NCI-H2227 treated with DMSO at 0.1 percent for 48 hours (cell line): ENCODE measurements around the gene VSTM2L.

ENCODE experiments used
- DNase-seq: peaks from one replicate; lab custom pipeline; 2025; lab: John Stamatoyannopoulos, UW

VSTM2L gene

GRCh38 chr20:37878835-37879599, 23.9 kb upstream of the VSTM2L start:
- peak; percentile 12 for DNase-seq

- DNase-seq = no peak
Measured at GRCh38 chr20:37879843-37880242, 23.1 kb upstream of the VSTM2L start.

GRCh38 chr20:37880726-37881591, 22.0 kb upstream of the VSTM2L start:
- peak; percentile 14 for DNase-seq

- no peak for DNase-seq
Measured at GRCh38 chr20:37881601-37882343, 21.2 kb upstream of the VSTM2L start.

GRCh38 chr20:37882961-37883712, 19.8 kb upstream of the VSTM2L start:
- no peak for DNase-seq

GRCh38 chr20:37885042-37885441, 17.9 kb upstream of the VSTM2L start:
- DNase-seq = no peak

GRCh38 chr20:37885593-37886503, 17.1 kb upstream of the VSTM2L start:
- DNase-seq = no peak

- no peak for DNase-seq
Measured at GRCh38 chr20:37886851-37887297, 16.1 kb upstream of the VSTM2L start.

- DNase-seq = no peak
Measured at GRCh38 chr20:37888641-37889040, 14.3 kb upstream of the VSTM2L start.

- no peak for DNase-seq
Measured at GRCh38 chr20:37890108-37890507, 12.8 kb upstream of the VSTM2L start.

GRCh38 chr20:37890643-37891042, 12.3 kb upstream of the VSTM2L start:
- DNase-seq = no peak

GRCh38 chr20:37892001-37892400, 10.9 kb upstream of the VSTM2L start:
- no peak for DNase-seq

GRCh38 chr20:37893566-37894241, 9.2 kb upstream of the VSTM2L start:
- no peak for DNase-seq

- no peak for DNase-seq
Measured at GRCh38 chr20:37894454-37894853, 8.5 kb upstream of the VSTM2L start.

- no peak for DNase-seq
Measured at GRCh38 chr20:37895166-37895565, 7.8 kb upstream of the VSTM2L start.

GRCh38 chr20:37896932-37897548, 5.9 kb upstream of the VSTM2L start:
- no peak for DNase-seq

GRCh38 chr20:37898233-37899104, 4.5 kb upstream of the VSTM2L start:
- no peak for DNase-seq
